M059J (cell line): ENCODE measurements around the gene QRSL1. TPM values are rescaled to one million over a fixed set of nuclear protein-coding genes. Genes with fewer than 3 reads are reported as not detected.

Source experiments
- total RNA-seq: library from RNA; depleted of rRNA; stranded (reverse); fragments of >200 nt; shearing (Covaris generic); gene quantifications from 2 replicates; pipeline ENCODE4 v1.2.3, GENCODE V29; 2014; rRNA removed

Gene QRSL1
- total RNA-seq, 1 experiment from 2014 or later = 17.0 TPM

Other genes starting within 250 kb of the QRSL1 start
- gene RTN4IP1, start 80 bp upstream of the QRSL1 start, total RNA-seq = 13.3 and 20.8 TPM in 2 replicates